ENCODE data around the gene FCF1. TPM values are rescaled to one million over a fixed set of nuclear protein-coding genes. Genes with fewer than 3 reads are reported as not detected.
A peak's percentile ranks its signal among the peaks of the same experiment; 100 is the strongest.

FCF1 gene
- total and polyA plus RNA-seq, 2 of the 13 experiments (the other 11 are each of a cell fraction or from before 2014, with no cell fraction given), result 31.0 to 44.4 TPM

- TF ChIP-seq AFF4 (CRISPR knock-in tag; IDR thresholded peaks at IDR 0.05) (no peak), REL (CRISPR knock-in tag; conservative IDR thresholded peaks at IDR 0.05) (no peak), UBTF (CRISPR knock-in tag; IDR thresholded peaks at IDR 0.05) (peak; percentile 87), ZSCAN22 (CRISPR knock-in tag; IDR thresholded peaks at IDR 0.05) (no peak), ZNF224 (CRISPR knock-in tag; IDR thresholded peaks at IDR 0.05) (no peak), GTF2F1 (IDR thresholded peaks at IDR 0.05; ENCODE audit: low read length) (no peak), PAX8 (CRISPR knock-in tag; IDR thresholded peaks at IDR 0.05; ENCODE audit: borderline replicate concordance) (no peak), IRF1 (CRISPR knock-in tag; IDR thresholded peaks at IDR 0.05; ENCODE audit: low read depth) (no peak), TP53 (CRISPR knock-in tag; conservative IDR thresholded peaks at IDR 0.05) (0 out of 2 replicates have a peak, but pooled peaks have one; percentile 20), CHD4 (IDR thresholded peaks at IDR 0.05; ENCODE audit: borderline replicate concordance, low read length) (no peak), RNF2 (conservative IDR thresholded peaks at IDR 0.05; ENCODE audit: low read depth) (no peak; the same call in 1 of the 2 replicates), ZNF513 (CRISPR knock-in tag; conservative IDR thresholded peaks at IDR 0.05) (no peak), ZNF761 (CRISPR knock-in tag; conservative IDR thresholded peaks at IDR 0.05) (no peak)
- TF ChIP-seq, protein P1, sequence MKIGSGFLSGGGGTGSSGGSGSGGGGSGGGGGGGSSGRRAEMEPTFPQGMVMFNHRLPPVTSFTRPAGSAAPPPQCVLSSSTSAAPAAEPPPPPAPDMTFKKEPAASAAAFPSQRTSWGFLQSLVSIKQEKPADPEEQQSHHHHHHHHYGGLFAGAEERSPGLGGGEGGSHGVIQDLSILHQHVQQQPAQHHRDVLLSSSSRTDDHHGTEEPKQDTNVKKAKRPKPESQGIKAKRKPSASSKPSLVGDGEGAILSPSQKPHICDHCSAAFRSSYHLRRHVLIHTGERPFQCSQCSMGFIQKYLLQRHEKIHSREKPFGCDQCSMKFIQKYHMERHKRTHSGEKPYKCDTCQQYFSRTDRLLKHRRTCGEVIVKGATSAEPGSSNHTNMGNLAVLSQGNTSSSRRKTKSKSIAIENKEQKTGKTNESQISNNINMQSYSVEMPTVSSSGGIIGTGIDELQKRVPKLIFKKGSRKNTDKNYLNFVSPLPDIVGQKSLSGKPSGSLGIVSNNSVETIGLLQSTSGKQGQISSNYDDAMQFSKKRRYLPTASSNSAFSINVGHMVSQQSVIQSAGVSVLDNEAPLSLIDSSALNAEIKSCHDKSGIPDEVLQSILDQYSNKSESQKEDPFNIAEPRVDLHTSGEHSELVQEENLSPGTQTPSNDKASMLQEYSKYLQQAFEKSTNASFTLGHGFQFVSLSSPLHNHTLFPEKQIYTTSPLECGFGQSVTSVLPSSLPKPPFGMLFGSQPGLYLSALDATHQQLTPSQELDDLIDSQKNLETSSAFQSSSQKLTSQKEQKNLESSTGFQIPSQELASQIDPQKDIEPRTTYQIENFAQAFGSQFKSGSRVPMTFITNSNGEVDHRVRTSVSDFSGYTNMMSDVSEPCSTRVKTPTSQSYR (CRISPR knock-in tag; IDR thresholded peaks at IDR 0.05; ENCODE audit: borderline replicate concordance), result no peak
- TF ChIP-seq, protein P2, sequence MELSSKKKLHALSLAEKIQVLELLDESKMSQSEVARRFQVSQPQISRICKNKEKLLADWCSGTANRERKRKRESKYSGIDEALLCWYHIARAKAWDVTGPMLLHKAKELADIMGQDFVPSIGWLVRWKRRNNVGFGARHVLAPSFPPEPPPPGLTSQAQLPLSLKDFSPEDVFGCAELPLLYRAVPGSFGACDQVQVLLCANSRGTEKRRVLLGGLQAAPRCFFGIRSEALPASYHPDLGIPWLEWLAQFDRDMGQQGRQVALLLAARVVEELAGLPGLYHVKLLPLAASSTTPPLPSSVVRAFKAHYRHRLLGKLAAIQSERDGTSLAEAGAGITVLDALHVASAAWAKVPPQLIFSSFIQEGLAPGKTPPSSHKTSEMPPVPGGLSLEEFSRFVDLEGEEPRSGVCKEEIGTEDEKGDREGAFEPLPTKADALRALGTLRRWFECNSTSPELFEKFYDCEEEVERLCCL (CRISPR knock-in tag; IDR thresholded peaks at IDR 0.05; ENCODE audit: borderline replicate concordance), result no peak
These were observed 50.2 kb downstream of the FCF1 start, which contains the start of gene YLPM1 (continued) for GRCh38 chr14:74762917-74763802.
